Thoracic aorta (tissue), 2 donors: ENCODE data around the gene SHCBP1L. TPM values are rescaled to one million over a fixed set of nuclear protein-coding genes. Genes with fewer than 3 reads are reported as not detected.

Source experiments
- ATAC-seq: fragments of 150-250 bp; one replicate; pipeline ENCODE4 v1.8.0; 2017; ENCODE audit warnings: low read depth; ENCODE audit not compliant: insufficient number of reproducible peaks, low FRiP score
- DNase-seq: peaks from one replicate; pipeline ENCODE4 v3.0.0-alpha.2; 2020; ENCODE audit warnings: low spot score
- H3K27ac ChIP-seq, 2 donors: fragments of 200-600 bp; sonication (generic); 1 replicate in 1 of 2; 2 replicates in 1 of 2; pipeline ENCODE4 v1.5.1; 2016; ENCODE audit warnings: mild to moderate bottlenecking in 2 of 2, moderate library complexity in 2 of 2
- H3K27me3 ChIP-seq: fragments of 200-600 bp; sonication (generic); replicated peaks from 2 replicates; pipeline ENCODE4 v1.6.0; 2016; ENCODE audit warnings: mild to moderate bottlenecking; ENCODE audit not compliant: insufficient read depth
- H3K36me3 ChIP-seq: fragments of 200-600 bp; sonication (generic); one replicate; pipeline ENCODE4 v1.5.1; 2016
- H3K4me1 ChIP-seq, 2 donors: fragments of 200-600 bp; sonication (generic); 1 replicate in 1 of 2; 2 replicates in 1 of 2; pipeline versions ENCODE4 v1.5.1 to v1.6.0; 2016; ENCODE audit warnings: low read depth in 2 of 2, mild to moderate bottlenecking in 1 of 2; ENCODE audit not compliant: control insufficient read depth in 1 of 2
- H3K4me3 ChIP-seq: fragments of 200-600 bp; sonication (generic); 2 replicates; pipeline ENCODE4 v1.5.1; 2016; ENCODE audit warnings: mild to moderate bottlenecking
- H3K9me3 ChIP-seq: fragments of 200-600 bp; sonication (generic); 2 replicates; pipeline ENCODE4 v1.5.1; 2016
- CTCF ChIP-seq: fragments of 200-600 bp; sonication (generic); IDR thresholded peaks from one replicate; pipeline ENCODE4 v1.5.1; 2019; ENCODE audit warnings: antibody characterized with exemption
- total RNA-seq, 2 donors: library from RNA; depleted of rRNA; stranded (reverse); fragments of >200 nt; gene quantifications; one replicate each; pipeline versions ENCODE4 v1.1.0 to v1.2.3, GENCODE V29; 2016

SHCBP1L gene
- total RNA-seq, 2 donors from 2014 or later, result not detected

- no peak overlapping the region for H3K4me3 ChIP-seq
- no peak for ATAC-seq
- TF ChIP-seq CTCF, result no peak
- H3K4me1 ChIP-seq, result peaks cover 4 to 5% of the 10 kb centered on the region in 2 donors
- H3K36me3 ChIP-seq, result no peaks in the 10 kb centered on the region
- no peaks in the 10 kb centered on the region for H3K27me3 ChIP-seq
- H3K27ac ChIP-seq, result no peak overlapping the region
- DNase-seq, result no peak
- H3K9me3 ChIP-seq, result no peaks in the 10 kb centered on the region
Measured at GRCh38 chr1:182965096-182965495, 12.1 kb upstream of the SHCBP1L start.

GRCh38 chr1:182962554-182963115 is 9.7 kb upstream of the SHCBP1L start:
- Histone ChIP-seq H3K36me3 (no peaks in the 10 kb centered on the region), H3K9me3 (no peaks in the 10 kb centered on the region), H3K4me3 (peak overlapping the region; percentile 68), H3K27ac (peak overlapping the region in 1 of 2 donors; percentile 62), H3K4me1 (peaks cover 4 to 5% of the 10 kb centered on the region in 2 donors), H3K27me3 (no peaks in the 10 kb centered on the region)
- peak; percentile 82 for TF ChIP-seq CTCF
- DNase-seq (peak; percentile 43), ATAC-seq (peak; percentile 94)

- H3K27me3 ChIP-seq, result no peaks in the 10 kb centered on the region
- no peak for TF ChIP-seq CTCF
- no peak overlapping the region for H3K4me3 ChIP-seq
- DNase-seq (no peak), ATAC-seq (no peak)
- H3K36me3 ChIP-seq, result no peaks in the 10 kb centered on the region
- H3K4me1 ChIP-seq, result peaks cover 4 to 5% of the 10 kb centered on the region in 2 donors
- no peaks in the 10 kb centered on the region for H3K9me3 ChIP-seq
- no peak overlapping the region for H3K27ac ChIP-seq
Measured at GRCh38 chr1:182960046-182960445, 7.1 kb upstream of the SHCBP1L start.

GRCh38 chr1:182957902-182958395 is 5.0 kb upstream of the SHCBP1L start:
- Histone ChIP-seq H3K36me3 (no peaks in the 10 kb centered on the region), H3K27me3 (no peaks in the 10 kb centered on the region), H3K27ac (no peak overlapping the region), H3K4me3 (no peak overlapping the region), H3K4me1 (peaks cover 2 to 3% of the 10 kb centered on the region in 2 donors), H3K9me3 (no peaks in the 10 kb centered on the region)
- DNase-seq (no peak), ATAC-seq (no peak)
- no peak for TF ChIP-seq CTCF

GRCh38 chr1:182956708-182957365 is 3.9 kb upstream of the SHCBP1L start:
- no peak for ATAC-seq
- DNase-seq, result no peak
- Histone ChIP-seq H3K36me3 (no peaks in the 10 kb centered on the region), H3K27ac (no peak overlapping the region), H3K4me3 (no peak overlapping the region), H3K9me3 (no peaks in the 10 kb centered on the region), H3K4me1 (peaks cover 3 to 4% of the 10 kb centered on the region in 2 donors), H3K27me3 (no peaks in the 10 kb centered on the region)
- no peak for TF ChIP-seq CTCF
